Mesenchymal stem cell (in vitro differentiated cells and primary cell): ENCODE results near the gene ACP1. TPM values are rescaled to one million over a fixed set of nuclear protein-coding genes. Genes with fewer than 3 reads are reported as not detected.

Experiments used
- DNase-seq: peaks from one replicate; pipeline ENCODE4 v3.0.0-alpha.2; 2013
- H2AFZ ChIP-seq: one replicate; pipeline ENCODE4 v1.6.1; 2013; ENCODE audit warnings: low read depth, mild to moderate bottlenecking, control low read depth, inconsistent platforms, low read length, moderate library complexity
- H2AK5ac ChIP-seq: 2 replicates; pipeline ENCODE4 v1.6.1; 2013; ENCODE audit warnings: low read length, moderate library complexity, mild to moderate bottlenecking, inconsistent platforms; ENCODE audit not compliant: severe bottlenecking
- H2BK120ac ChIP-seq: one replicate; pipeline ENCODE4 v1.6.1; 2013; ENCODE audit warnings: low read depth, mild to moderate bottlenecking, inconsistent platforms, low read length, moderate library complexity
- H2BK12ac ChIP-seq, 2 experiments: one replicate each; pipeline ENCODE4 v1.6.1; 2013; ENCODE audit warnings: inconsistent platforms in 2 of 2, low read length in 2 of 2, mild to moderate bottlenecking in 2 of 2, moderate library complexity in 2 of 2, control low read depth in 1 of 2
- H2BK15ac ChIP-seq: one replicate; pipeline ENCODE4 v1.6.1; 2013; ENCODE audit warnings: mild to moderate bottlenecking, low read depth, inconsistent platforms; ENCODE audit not compliant: poor library complexity, severe bottlenecking
- H2BK5ac ChIP-seq: 2 replicates; pipeline ENCODE4 v1.6.1; 2013; ENCODE audit warnings: low read depth, mild to moderate bottlenecking, low read length, control low read depth, inconsistent platforms; ENCODE audit not compliant: poor library complexity, severe bottlenecking
- H3K14ac ChIP-seq, 2 experiments: one replicate each; pipeline ENCODE4 v1.6.1; 2013; ENCODE audit warnings: inconsistent platforms in 2 of 2, low read length in 2 of 2, control low read depth in 1 of 2, mild to moderate bottlenecking in 1 of 2, moderate library complexity in 1 of 2
- H3K18ac ChIP-seq, 2 experiments: one replicate each; pipeline ENCODE4 v1.6.1; 2013; ENCODE audit warnings: inconsistent platforms in 2 of 2, low read length in 2 of 2, control low read depth in 1 of 2, low read depth in 1 of 2, mild to moderate bottlenecking in 1 of 2
- H3K23ac ChIP-seq, 2 experiments: one replicate each; pipeline ENCODE4 v1.6.1; 2013; ENCODE audit warnings: inconsistent platforms in 2 of 2, low read length in 2 of 2, mild to moderate bottlenecking in 2 of 2, moderate library complexity in 2 of 2, control low read depth in 1 of 2
- H3K27ac ChIP-seq: 2 replicates; pipeline ENCODE4 v1.5.1; 2013; ENCODE audit warnings: mild to moderate bottlenecking, moderate library complexity, low read length, control low read depth, inconsistent platforms; ENCODE audit not compliant: poor library complexity, severe bottlenecking
- H3K27me3 ChIP-seq, 2 experiments: 2 replicates each; pipeline versions ENCODE4 v1.6.1 to v1.7.0; 2013; ENCODE audit warnings: low read length in 2 of 2, mild to moderate bottlenecking in 2 of 2, moderate library complexity in 2 of 2, control low read depth in 1 of 2, inconsistent platforms in 1 of 2; ENCODE audit not compliant: control insufficient read depth in 1 of 2, insufficient read depth in 1 of 2
- H3K36me3 ChIP-seq, 2 experiments: 2 replicates each; pipeline versions ENCODE4 v1.6.1 to v1.7.0; 2013; ENCODE audit warnings: low read length in 2 of 2, control low read depth in 1 of 2, inconsistent platforms in 1 of 2, low read depth in 1 of 2, mild to moderate bottlenecking in 1 of 2; ENCODE audit not compliant: insufficient read depth in 2 of 2, control insufficient read depth in 1 of 2
- H3K4ac ChIP-seq, 2 experiments: one replicate each; pipeline ENCODE4 v1.6.1; 2013; ENCODE audit warnings: inconsistent platforms in 2 of 2, low read length in 2 of 2, mild to moderate bottlenecking in 2 of 2, moderate library complexity in 2 of 2, control low read depth in 1 of 2, low read depth in 1 of 2
- H3K4me1 ChIP-seq: 2 replicates; pipeline ENCODE4 v1.6.1; 2013; ENCODE audit warnings: low read depth, low read length, control low read depth; ENCODE audit not compliant: control insufficient read depth, insufficient read depth
- H3K4me2 ChIP-seq: 2 replicates; pipeline ENCODE4 v1.6.1; 2013; ENCODE audit warnings: low read length, mild to moderate bottlenecking, inconsistent platforms; ENCODE audit not compliant: poor library complexity, severe bottlenecking
- H3K4me3 ChIP-seq, 2 experiments: 2 replicates each; pipeline versions ENCODE4 v1.5.1 to v1.7.0; 2013; ENCODE audit warnings: low read length in 2 of 2, mild to moderate bottlenecking in 2 of 2, control low read depth in 1 of 2, low read depth in 1 of 2; ENCODE audit not compliant: insufficient read depth in 1 of 2
- H3K79me1 ChIP-seq: replicated peaks from 2 replicates; pipeline ENCODE4 v1.6.1; 2013; ENCODE audit warnings: mild to moderate bottlenecking, control low read depth, low read length, inconsistent platforms; ENCODE audit not compliant: poor library complexity, severe bottlenecking
- H3K9ac ChIP-seq: 2 replicates; pipeline ENCODE4 v1.7.0; 2013; ENCODE audit warnings: mild to moderate bottlenecking, low read length, moderate library complexity
- H3K9me3 ChIP-seq: 2 replicates; pipeline ENCODE4 v1.7.0; 2013; ENCODE audit warnings: mild to moderate bottlenecking, low read length; ENCODE audit not compliant: control insufficient read depth
- H4K8ac ChIP-seq: one replicate; pipeline ENCODE4 v1.6.1; 2013; ENCODE audit warnings: inconsistent platforms, mild to moderate bottlenecking, low read length, moderate library complexity
- H4K91ac ChIP-seq: one replicate; pipeline ENCODE4 v1.6.1; 2013; ENCODE audit warnings: mild to moderate bottlenecking, low read length, inconsistent platforms
- WGBS: methylation state at CpG from one replicate; pipeline ENCODE4 v1.1.7; 2013; ENCODE audit warnings: mixed read lengths; 5-methylcytosine and 5-hydroxymethylcytosine counted together
- polyA plus RNA-seq, 2 experiments: library from polyadenylated mRNA; stranded (reverse); fragments of 200-250 nt; gene quantifications; one replicate each; pipeline ENCODE4 v1.2.3, GENCODE V29; 2013

The ACP1 gene
- 111 TPM for polyA plus RNA-seq (2013, experiment 1 of 2)
- 117 TPM for polyA plus RNA-seq (2013, experiment 2 of 2)

DNA sequence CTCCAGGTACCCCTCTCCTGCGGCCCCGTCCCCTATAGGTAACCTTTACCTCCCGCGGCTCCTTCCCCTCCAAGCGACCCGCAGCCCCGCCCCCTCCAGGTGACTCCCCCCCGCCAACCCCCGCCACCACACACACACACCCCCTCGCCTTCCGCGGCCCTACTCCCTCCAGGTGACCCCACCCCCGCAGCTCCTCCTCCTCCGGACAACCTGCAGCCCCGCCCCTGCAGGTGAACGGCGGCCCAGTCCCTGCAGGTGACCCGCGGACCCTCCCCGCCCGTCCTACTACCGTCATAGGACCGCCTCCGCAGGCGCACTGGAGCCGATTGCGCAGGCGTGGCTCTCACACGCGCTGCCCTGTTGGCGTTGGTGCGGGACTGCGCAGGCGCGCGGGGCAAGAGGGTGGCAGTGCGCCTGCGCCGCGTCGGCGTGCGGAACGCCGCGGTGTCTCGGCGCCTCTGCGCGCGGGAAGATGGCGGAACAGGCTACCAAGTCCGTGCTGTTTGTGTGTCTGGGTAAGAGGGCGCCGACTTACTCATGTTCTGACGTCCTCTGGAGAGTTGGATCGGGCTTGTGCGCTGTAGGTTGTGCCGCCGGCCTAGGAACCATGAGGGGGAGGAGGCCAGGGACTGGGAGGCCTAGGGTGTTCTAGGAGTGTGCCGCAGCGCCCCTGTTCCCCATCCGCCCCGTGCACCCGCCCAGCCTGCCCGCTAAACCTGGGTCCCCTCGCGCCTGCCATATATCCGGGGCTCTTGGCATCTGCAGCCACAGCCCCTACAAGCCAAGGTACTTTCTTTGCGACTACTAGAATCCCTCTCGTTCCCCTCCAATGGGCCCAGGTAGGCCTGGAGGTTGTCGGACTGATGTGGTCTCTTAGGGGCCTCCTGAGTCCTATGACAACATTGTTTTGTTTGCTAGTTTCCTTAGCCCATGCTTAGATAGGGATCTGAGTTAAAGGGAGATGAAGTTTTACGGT lies at the start of gene ACP1:
Gene ACP1, plus strand, starts transcription at position 455 of the 976 bp plus-strand sequence. Its CDS starts 18 bp downstream, at position 473.
- Histone ChIP-seq H3K9me3 (no peaks in the 10 kb centered on the region), H2AFZ (peak within 1 kb of the TSS; percentile 89), H2AK5ac (peak within 1 kb of the TSS; percentile 16), H3K18ac (peak within 1 kb of the TSS; percentile 97 to 99), H3K36me3 (peaks cover 6 to 14% of the 10 kb centered on the region in 2 experiments), H3K4ac (peak within 1 kb of the TSS; percentile 96), H3K9ac (peak within 1 kb of the TSS; percentile 96), H2BK12ac (peak within 1 kb of the TSS; percentile 86 to 87), H2BK15ac (peak within 1 kb of the TSS; percentile 64), H3K4me1 (peaks cover 13% of the 10 kb centered on the region), H3K27ac (peak within 1 kb of the TSS; percentile 68), H3K27me3 (no peaks in the 10 kb centered on the region), H3K23ac (peak within 1 kb of the TSS; percentile 86 to 93), H3K14ac (peak within 1 kb of the TSS in 1 of 2 experiments; percentile 98), H2BK5ac (peak within 1 kb of the TSS; percentile 54), H3K79me1 (peaks cover 24% of the 10 kb centered on the region), H4K8ac (peak within 1 kb of the TSS; percentile 96), H3K4me3 (peak within 1 kb of the TSS; percentile 93), H2BK120ac (peak within 1 kb of the TSS; percentile 95), H4K91ac (peak within 1 kb of the TSS; percentile 99), H3K4me2 (peak within 1 kb of the TSS; percentile 93)
- peak; percentile 91 for DNase-seq
- under 1% methylated on average over 53 of the region's 73 CpGs for WGBS

DNA sequence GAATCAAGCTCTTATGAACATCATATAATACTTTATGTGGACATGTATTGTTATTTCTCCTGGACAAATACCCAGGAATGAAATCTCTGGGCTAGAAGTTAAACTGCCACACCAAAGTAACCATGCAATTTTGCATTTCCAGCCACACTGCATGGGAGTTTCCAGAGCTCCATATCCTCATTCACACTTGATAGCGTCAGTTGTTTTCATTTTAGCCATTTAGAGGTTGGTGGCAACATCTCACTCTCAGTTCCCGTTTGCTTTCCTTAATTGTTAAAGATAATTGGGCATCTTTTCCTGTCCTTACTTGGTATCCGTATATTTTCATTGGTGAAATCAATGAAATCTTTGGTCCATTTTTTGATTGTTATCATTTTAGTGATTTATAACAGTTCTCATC lies 48.7 kb upstream of the ACP1 start:
- Histone ChIP-seq H3K4ac (no peak overlapping the region), H3K4me2 (no peak overlapping the region), H3K27ac (no peak overlapping the region), H3K23ac (no peak overlapping the region), H3K36me3 (peaks cover 6 to 27% of the 10 kb centered on the region in 2 experiments), H2BK5ac (no peak overlapping the region), H3K9ac (no peak overlapping the region), H2AFZ (no peak overlapping the region), H3K79me1 (no peaks in the 10 kb centered on the region), H3K27me3 (peaks cover 0 to 4% of the 10 kb centered on the region in 2 experiments), H3K18ac (no peak overlapping the region), H2AK5ac (no peak overlapping the region), H4K91ac (no peak overlapping the region), H4K8ac (no peak overlapping the region), H3K14ac (no peak overlapping the region), H3K4me3 (no peak overlapping the region), H2BK12ac (no peak overlapping the region), H3K4me1 (no peaks in the 10 kb centered on the region), H2BK120ac (no peak overlapping the region), H3K9me3 (peaks cover 10% of the 10 kb centered on the region), H2BK15ac (no peak overlapping the region)
- 100% methylated on average over 1 of the region's 3 CpGs for WGBS
- DNase-seq = no peak

DNA sequence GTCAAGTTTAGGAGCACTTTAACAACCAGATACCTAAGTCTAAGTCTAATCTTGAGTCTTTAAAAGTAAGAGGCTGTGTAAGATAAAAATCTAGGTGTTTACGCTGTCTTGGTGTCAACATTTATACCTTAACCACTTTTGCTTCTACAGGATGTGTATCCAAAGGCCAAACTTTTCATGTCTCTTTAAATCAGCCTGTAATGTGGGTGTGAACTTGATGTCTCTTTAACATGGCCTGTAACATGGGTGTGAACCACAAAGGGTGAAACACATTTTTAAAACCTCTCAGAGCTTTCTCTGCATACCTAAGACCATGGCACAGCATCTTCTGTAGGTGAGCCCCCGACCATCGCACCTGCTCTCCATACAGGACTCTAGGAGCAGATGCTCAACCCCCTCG lies 41.3 kb upstream of the ACP1 start:
- H2AK5ac ChIP-seq = no peak overlapping the region
- peaks cover 2% of the 10 kb centered on the region for H3K4me1 ChIP-seq
- no peak overlapping the region for H3K4me3 ChIP-seq
- WGBS = 87% methylated on average over 3 of the region's 4 CpGs
- H3K9ac ChIP-seq = no peak overlapping the region
- H3K4ac ChIP-seq = no peak overlapping the region
- no peak overlapping the region for H4K91ac ChIP-seq
- H3K27me3 ChIP-seq = no peaks in the 10 kb centered on the region
- no peak for DNase-seq
- H3K18ac ChIP-seq = no peak overlapping the region
- no peak overlapping the region for H4K8ac ChIP-seq
- H3K14ac ChIP-seq = no peak overlapping the region
- H3K23ac ChIP-seq = no peak overlapping the region
- H2AFZ ChIP-seq = no peak overlapping the region
- no peaks in the 10 kb centered on the region for H3K79me1 ChIP-seq
- no peaks in the 10 kb centered on the region for H3K9me3 ChIP-seq
- no peak overlapping the region for H2BK5ac ChIP-seq
- no peak overlapping the region for H3K4me2 ChIP-seq
- H3K27ac ChIP-seq = no peak overlapping the region
- no peak overlapping the region for H2BK120ac ChIP-seq
- H2BK15ac ChIP-seq = no peak overlapping the region
- H3K36me3 ChIP-seq = peaks cover 22 to 79% of the 10 kb centered on the region in 2 experiments
- H2BK12ac ChIP-seq = no peak overlapping the region
